Measurements from ENCODE around the gene ARSB.
"Not testable (repeated sequence)": the region's sequence is repeated elsewhere in the genome, so short reads cannot be mapped to it uniquely, and the experiment has no call there.

Gene ARSB

DNA sequence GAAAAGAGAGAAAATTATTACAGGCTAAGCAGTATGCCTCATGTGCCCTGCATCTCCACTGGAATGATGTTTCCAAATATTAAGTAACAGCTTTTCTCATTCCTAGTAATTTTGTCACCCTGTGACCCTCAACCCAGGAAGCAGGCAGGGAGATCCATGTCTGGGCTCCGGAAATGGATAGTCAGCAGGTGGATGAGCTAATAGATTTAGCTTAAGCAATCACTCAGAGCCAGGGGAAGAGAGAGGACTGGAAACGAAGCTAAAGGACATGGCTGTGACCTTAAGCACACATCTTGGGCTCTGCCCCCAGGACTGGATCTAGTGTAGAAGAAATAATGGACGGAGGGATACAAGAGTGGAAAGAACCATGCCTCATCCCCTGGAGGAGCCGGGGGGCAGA is 89.5 kb downstream of the ARSB start:
- no peak for DNase-seq

DNA sequence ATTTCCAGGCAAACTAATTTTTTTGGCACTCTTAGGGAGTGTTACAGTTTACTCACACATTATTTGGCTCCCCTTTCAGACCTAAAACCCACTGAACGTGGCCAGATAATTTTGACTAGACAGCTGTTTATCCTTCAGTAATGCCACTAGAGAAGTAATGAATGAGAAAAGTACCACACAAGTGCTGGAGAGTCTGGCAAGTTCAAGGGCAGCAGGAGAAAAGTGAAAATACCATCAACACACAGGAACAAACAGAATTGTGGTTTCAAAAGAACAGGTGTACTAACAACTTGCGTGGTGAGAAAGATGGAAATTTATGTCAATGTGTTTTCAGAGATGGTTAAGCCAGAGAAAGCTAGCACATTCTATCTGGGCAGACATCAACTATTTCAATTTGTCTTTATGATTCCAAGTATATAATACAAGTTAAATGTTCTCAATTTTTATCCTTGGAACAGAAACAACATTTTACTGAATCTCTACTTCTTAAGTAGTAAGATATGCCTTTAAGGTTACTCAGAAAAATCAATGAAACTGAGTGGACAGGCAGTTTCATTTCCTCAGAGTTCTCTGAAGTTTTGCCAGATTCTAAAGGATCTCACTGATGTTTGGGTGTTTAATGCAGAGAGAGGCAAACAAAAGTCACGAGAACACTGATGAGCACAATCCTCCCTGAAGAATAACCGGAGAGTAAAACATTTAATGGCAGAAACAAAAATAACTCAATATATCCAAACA is 91.0 kb downstream of the ARSB start:
- no peak for DNase-seq

DNA sequence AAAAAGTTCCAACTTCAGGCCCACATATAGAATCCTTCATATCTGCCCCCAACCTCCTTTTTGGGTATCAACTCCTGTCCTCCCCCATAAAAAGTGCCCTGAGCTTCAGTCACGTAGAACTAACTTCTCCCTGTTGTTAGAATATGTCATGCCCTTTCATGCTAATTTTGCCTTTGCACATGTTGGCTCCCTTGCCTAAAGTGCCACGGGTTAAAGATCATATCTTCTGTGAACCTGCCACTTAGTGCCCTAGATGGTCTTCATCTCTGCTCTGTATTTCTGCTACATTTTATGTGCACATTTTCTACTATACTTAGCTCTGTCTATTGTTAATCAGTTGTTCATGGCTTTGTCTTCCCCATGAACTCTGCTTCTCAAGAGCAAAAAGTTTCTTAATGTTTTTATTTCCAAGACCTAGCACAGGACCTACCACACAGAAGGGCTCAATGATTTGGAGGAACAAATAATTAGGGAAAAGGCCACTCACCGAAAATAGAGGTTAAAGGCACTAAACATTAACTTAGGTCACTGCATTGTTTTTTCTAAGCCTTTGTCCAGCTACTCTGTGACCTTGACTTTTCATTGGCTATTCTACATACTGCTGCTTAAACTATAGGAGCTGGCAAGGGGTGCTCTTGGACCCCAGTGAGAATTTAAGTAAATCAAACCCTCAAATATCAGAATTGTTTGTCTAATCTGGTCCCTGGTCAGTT is 94.3 kb downstream of the ARSB start:
- DNase-seq: no peak

DNA sequence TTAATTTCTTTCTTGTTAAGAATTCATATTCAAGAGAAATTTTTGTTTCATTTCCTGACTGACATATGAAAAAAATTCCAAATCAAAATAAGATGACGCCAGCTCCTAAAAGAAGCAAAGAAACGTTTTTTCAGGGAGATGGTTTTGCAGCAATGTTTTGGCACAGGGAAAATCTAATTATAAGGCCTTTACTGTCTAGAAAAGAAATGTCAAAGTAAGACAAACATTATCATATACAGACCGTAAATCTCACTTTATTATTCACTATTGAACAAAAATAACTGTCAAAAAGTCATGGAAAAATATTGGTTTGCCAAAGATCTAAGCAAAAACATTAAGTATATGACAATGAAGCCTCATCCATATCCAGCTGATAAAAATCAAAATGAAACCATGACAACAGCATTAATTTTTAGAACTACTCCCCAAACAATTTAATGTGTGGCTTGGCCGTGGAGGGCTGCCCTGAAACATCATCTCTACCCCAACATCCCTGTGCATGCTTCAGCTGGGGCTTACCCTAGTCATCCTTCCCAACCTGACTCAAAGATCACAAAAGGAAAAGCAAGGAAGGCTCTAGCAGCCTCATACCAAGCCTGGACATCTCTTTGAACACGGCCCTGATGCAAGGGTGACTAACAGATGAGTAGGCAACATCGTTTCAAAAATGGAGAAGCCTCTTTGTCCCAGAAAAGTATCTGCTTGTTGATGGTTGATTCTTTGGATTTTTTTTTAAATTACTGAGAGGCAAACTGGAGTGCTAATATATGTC is 95.6 kb downstream of the ARSB start:
- DNase-seq: no peak

DNA sequence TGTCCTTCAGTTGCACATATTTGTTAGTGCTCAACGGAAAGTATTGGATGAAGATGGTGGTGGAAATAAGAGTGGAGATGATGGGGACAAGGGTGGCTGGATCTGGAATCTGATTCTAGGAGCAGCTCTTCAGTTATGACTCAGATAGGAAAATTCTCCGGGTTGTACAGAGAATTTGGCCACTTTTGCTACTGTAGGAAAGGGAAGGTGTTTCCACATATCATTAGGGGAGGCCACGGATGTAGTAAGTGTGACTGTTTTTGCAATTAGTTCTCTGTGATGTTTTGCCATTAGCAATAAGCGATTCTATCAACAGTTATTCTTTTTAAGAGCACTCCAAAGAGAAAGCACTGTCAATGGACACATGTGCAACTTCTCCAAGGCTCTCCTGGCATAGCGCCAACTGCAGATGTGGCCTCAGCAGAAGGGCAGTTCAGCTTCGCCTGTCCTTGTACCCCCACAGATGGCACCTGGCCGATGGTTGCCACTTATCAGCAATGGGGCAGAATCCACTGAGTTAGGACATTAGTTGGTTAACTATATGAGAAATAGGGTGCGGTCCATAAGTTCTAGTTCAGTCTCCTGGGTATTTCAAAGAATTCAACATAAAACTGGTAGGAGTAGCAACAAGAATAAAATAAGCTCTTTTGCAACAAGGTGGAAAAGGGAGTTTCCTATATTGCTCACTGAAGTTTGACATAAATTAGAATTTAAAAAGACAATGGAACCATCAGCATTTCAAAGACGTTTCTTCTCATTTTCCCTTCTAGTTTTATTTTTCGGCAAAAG is 96.3 kb downstream of the ARSB start:
- no peak for DNase-seq

DNA sequence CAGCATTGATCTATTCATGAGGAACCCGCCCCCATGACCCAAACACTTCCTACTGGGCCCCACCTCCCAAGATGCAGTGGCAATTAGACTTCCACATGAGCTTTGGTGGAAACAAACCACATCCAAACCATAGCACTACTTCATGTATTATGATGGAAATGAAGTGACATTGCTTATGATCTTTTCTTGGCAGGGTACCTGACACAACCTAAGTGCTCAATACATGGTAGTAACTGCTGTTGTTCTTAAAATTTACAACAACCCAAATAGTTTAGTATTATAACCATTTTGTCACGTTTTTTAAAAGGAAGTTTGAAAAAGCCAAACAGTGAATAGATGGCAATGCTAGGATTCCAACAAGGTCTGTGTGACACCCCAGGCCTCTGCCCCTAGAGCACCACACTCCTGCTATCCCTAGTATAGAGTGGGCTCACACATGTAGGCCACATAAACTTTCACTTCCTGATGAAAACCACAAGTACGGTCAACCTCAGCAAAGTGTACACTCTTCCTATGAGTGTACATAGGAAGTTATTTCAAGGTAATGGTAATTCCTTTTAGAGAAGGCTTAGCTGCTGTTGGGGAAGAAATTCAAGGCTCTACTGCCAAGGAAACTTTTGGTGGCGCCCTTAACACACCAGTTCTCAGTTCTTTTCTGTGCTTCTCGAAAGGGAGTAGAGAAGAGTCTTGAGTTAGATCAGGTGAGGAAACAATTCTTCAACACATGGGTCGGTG is 97.6 kb downstream of the ARSB start:
- peak; percentile 66 for DNase-seq

DNA sequence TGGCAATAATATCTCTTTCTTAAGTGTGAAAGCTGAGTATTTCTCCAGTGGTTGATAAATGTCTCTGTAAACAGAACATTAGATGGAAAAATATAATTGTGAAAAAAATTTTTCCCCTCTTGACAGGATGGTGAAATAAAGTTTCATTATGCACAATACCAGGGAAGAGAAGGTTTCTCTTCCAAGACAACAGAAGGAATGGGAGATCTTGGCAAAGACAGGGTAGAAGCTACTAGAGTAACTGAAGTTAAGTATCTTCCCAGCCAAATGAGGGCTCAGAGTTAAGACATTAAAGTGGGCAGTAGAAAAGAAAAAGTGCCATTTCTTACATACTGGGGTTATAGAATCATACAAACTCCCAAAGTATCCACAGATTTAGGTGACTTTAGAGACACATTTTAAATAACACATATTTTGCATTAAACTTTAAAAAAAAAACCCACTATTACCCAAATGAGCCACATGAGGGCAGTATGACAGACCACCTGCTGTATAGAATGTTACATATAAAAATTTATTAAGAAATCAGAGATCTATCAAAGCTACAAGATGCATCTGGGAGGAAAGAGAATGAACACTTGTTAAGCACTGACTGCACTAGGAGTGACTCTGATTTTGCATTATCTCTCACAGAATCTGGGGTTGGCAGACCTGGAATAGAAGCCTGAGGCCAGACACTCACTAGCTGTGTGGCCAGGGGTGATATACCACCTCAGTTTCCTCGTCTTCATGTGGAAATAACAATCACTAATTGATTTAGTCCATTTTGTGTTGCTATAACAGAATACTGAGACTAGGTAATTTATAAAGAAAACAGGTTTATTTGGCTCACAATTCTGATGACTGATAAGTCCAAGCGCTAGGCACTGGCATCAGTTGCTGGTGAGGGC is 98.5 kb downstream of the ARSB start:
- DNase-seq: no peak

DNA sequence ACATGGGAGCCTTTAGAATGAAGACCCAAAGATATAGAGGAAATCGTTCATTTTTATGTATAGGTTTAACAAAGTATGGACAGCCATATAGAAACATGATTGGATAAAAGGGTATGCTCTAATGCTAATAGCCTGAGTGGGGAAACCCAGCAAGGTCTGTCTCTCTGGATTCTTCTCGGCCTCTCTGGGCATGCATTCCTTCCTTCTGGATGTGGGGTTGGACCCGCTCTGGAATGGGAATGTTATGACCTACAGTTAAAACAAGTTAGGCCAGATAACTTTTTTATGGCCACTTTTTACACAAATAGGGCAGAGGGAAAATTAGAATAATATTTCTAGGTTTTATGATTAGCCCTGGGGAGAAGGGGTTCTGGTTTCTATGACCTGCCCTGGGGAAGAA is 103.2 kb downstream of the ARSB start:
- no peak for DNase-seq

DNA sequence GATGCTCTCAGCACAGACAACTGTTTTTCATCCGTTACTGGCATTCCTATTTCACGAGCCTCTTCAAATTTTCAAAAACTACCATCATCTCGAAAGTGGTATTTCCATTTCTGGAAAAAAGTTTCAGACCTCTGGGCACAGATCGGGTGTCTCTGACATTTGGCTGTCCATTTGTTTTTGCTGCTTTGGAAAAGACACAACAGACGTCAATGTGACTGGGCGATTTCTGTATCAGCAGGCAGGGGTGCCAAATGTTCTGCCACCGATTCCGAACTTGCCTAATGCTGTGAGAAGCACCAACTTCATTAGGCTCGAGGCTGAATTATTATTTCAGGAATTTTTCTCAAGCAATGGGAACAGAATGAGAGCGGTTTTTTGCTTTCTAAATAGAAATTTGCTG is 105.6 kb downstream of the ARSB start:
- no peak for DNase-seq

DNA sequence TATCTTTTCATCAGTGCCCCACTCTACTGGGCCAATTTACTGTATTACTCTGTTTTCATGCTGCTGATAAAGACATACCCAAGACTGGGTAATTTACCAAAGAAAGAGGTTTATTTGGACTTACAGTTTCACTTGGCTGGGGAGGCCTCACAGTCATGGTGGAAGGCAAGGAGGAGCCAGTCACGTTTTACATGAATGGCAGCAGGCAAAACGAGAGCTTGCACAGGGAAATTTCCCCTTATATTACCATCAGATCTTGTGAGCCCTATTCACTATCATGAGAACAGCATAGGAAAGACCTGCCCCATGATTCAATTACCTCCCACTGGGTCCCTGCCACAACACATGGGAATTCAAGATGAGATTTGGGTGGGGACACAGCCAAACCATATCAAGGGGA is 119.0 kb downstream of the ARSB start:
- DNase-seq: not testable (repeated sequence)

DNA sequence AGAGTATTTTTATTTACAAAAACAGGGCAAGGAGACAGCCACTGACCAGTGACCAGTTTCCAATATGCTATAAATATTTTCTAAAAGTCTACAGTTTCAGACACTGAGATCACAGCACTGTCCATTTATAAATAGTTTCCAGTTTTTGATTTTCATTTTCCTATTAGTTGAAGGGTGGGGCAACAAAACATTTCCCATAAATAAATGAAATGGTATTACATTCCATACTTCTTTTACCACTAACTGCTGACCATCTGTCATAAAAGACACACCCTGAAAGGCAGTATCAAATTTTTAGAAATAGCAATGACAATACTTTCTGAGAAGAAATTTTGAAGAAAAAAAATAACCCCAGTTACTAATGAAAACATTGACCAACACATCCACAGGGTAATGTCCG is 126.7 kb downstream of the ARSB start:
- no peak for DNase-seq

DNA sequence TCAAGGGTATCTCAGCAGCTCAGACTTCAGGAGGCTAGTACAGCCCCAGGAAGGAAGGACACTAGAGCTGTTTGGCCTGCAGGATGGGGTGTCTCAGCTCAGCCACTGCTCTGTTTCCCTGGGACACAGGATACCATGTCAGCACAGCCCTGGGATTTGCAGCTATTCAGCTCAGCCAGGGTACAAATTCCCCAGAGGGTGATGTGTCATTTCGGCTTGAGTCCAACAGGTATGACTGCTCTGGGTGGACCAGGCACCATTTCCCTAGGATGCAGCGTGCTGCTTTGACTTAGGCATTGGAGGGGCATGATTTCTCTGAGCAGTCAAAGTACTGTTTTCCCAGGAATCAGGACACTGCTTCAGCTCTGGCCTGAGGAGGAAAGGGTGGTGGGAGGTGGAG is 130.1 kb downstream of the ARSB start:
- no peak for DNase-seq

DNA sequence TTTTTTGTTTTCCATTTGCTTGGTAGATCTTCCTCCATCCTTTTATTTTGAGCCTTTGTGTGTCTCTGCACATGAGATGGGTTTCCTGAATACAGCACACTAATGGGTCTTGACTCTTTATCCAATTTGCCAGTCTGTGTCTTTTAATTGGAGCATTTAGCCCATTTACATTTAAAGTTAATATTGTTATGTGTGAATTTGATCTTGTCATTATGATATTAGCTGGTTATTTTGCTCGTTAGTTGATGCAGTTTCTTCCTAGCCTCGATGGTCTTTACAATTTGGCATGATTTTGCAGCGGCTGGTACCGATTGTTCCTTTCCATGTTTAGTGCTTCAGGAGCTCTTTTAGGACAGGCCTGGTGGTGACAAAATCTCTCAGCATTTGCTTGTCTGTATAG is 133.2 kb downstream of the ARSB start:
- not testable (repeated sequence) for DNase-seq

DNA sequence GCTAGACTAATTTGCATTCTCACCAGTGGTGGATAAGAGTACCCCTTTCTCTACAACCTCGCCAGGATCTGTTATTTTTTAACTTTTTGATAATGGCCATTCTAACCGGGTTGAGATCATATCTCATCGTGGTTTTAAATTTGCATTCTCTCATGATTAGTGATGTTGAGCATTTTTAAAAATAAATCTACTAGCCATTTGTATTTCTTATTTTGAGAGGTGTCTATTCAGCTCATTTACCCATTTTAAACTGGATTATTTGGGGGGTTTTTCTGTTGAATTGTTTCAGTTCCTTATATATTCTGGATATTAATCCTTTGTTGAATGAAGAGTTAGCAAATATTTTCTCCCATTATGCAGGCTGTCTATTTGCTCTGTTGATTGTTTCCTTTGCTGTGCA is 139.6 kb downstream of the ARSB start:
- DNase-seq: no peak

DNA sequence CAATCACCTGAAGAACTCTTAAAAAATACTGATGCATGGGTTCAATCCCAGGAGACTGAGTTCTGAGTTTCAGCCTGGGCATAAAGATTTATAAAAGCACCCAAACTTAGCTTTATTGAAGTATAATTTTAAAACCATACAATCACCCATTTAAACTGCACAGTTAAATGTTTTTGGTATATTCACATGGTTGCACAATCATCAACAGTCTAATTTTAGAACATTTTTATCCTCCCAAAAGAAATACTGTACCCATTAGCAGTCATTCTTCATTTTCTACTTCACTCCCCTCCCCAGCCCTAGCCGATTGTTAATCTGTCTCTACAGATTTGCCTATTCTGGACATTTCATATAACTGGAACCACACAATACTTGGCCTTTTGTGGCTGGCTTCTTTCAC is 141.7 kb downstream of the ARSB start:
- no peak for DNase-seq

DNA sequence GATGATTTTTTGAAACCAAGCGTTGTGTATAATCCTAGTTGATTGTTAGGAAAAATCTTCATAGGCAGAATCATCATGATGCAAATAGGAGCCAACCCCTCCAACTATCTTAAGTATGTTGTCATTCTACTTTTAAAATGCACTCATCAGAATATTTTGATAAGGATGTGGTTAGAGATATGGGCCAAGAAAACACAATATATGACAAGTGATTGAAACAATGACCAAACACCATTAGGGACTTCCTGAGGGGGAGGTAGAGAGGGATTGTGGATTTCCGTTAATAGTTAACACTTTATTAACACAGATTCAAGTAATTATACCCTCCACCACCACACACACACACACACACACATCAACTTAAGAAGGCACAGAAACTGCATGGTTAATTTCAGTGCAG is 143.3 kb downstream of the ARSB start:
- no peak for DNase-seq

DNA sequence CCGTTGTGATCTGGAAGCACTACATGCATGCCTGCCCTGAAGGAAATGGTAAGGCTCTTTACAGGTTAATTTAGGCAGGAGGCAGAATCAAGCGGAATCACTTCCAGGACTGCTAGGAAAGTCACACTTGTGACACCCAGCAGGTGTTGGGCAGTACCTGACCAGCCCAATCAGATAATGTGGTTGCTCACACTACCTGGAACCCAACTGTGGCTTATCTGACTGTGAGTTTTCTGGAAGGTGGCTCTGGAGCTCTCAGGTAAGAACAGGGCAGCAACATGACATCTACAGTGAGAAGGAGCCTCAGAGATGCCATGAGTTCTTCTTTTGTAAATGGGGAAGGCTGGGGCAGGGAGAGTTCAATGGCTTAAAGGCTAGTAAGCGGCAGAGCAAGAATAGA is 146.4 kb downstream of the ARSB start:
- DNase-seq: no peak

DNA sequence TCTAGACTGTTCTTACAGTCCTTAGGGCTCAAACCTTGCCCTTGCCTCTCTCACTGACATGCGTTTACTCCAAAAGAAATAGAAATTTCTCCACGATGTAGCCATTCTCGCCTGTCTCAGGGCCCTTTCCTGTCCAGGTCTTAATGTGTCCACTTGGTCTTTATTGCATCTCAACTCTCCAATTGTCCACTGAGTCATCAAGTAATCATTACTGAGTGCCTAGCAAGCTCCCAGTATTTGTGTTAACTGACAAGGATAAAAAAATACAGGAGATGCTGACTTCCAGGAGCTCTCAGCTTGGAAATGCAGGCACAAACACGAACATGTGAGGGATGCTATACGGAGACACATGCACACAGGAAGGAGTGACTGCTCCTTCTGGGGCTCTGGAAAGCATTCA is 147.3 kb downstream of the ARSB start:
- no peak for DNase-seq

DNA sequence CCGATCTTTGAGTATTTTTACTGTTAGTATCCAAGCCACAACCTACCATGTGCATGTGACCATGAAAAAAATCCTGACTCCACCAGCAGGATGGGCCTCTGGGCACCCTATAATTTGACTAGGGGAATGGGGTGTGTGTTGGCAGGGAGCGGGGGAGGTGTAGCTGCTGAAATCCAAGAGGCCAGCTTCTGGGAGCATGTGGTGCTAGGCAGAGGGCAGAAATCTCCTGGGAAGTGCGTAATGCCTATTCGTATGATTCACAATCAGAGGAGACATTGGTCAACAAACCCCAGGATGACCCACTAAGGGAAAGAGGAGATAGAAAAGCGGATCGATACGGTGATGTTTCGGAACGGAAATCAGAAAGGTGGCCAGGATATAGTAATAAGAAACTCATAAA is 149.9 kb downstream of the ARSB start:
- DNase-seq: no peak

DNA sequence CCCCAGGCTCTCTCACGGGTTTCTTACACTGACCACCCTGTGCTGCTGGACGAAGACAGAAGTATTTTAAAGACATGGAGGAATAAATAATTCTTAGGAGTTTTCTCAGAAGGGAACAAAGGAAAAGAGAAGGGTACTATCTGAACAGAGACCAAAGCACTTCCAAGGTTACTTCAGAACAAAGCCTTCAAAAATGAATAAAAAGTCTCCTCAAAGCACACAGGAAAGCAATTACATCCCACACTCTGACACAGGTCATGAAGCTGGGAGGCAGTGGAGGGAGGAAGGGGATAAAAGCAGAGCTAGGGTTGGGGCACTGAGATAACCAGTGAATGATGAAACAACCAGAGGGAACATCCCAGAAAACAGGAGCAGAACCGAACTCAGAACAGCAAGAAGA is 151.8 kb downstream of the ARSB start:
- no peak for DNase-seq

DNA sequence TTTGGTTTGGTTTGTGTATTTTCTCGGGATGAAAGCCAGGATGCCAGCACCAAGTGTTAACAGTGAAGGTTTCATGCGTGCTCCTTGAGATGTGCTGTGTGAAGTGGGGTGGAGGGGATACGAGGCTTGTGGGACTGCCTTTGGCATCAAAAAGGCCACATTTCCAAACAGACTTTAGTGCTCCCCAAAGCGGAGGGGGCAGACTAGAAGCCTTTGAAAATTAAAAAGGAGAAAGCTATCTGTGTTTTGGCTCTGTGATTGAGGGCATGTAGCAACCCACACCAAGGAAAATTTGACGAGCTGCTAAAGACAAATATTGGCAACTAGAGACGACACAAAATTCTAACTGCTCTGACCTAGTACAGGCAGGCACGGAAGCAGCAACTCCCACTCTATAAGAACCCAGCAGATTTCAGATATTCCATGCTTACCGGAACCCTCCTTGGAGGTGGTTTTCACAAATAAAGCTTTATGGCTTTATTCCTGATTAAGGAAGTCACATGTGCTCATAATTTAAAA is 154.5 kb downstream of the ARSB start:
- no peak for DNase-seq
